Measurements from ENCODE around the gene FGF12. TPM values are rescaled to one million over a fixed set of nuclear protein-coding genes. Genes with fewer than 3 reads are reported as not detected.

Gene FGF12
- total and polyA plus RNA-seq, 2 of the 13 experiments (the other 11 are each of a cell fraction or from before 2014, with no cell fraction given): 0.07 TPM; not detected in 1

- Histone ChIP-seq H3K27ac (ENCODE audit: extremely low read length, insufficient read depth, low read length) (no peak overlapping the region), H3K79me2 (ENCODE audit: insufficient read depth, low read length) (no peaks in the 10 kb centered on the region), H3K4me1 (ENCODE audit: insufficient read depth, low read length) (no peaks in the 10 kb centered on the region), H3K9me3 (ENCODE audit: low read length) (no peaks in the 10 kb centered on the region), H3K4me2 (ENCODE audit: low read depth, low read length) (no peak overlapping the region), H4K20me1 (ENCODE audit: insufficient read depth, low read length) (no peaks in the 10 kb centered on the region), H3K9ac (ENCODE audit: insufficient read depth, low read depth, low read length) (no peak overlapping the region), H3K36me3 (replicated peaks in 1 of 2; ENCODE audit: control insufficient read depth in 1 of 2, insufficient read depth in 2 of 2, low read length in 2 of 2) (no peaks in the 10 kb centered on the region), H3K27me3 (ENCODE audit: control insufficient read depth in 1 of 2, insufficient read depth in 2 of 2, low read length in 2 of 2) (no peaks in the 10 kb centered on the region), H2AFZ (ENCODE audit: low read length) (no peak overlapping the region), H3K4me3 (replicated peaks in 1 of 3; ENCODE audit: insufficient read depth in 1 of 3, low read depth in 2 of 3, low read length in 3 of 3) (no peak overlapping the region)
- FAIRE-seq: no peak
- no TSS peak for BruUV-seq (replicated peaks)
- POLR2A ChIA-PET: no interaction called here
- TF ChIP-seq MAZ (IDR thresholded peaks at IDR 0.05; ENCODE audit: borderline replicate concordance, low read depth, low read length) (no peak), MAZ (CRISPR knock-in tag; IDR thresholded peaks at IDR 0.05; ENCODE audit: low read depth) (no peak), ZSCAN5A (CRISPR knock-in tag; IDR thresholded peaks at IDR 0.05; ENCODE audit: borderline replicate concordance) (no peak), HMGA1 (CRISPR knock-in tag; conservative IDR thresholded peaks at IDR 0.05) (no peak), SNAPC2 (CRISPR knock-in tag; IDR thresholded peaks at IDR 0.05) (no peak), JUNB (CRISPR knock-in tag; IDR thresholded peaks at IDR 0.05; ENCODE audit: borderline replicate concordance) (no peak), SRSF9 (IDR thresholded peaks at IDR 0.05; ENCODE audit: borderline replicate concordance, insufficient read depth, low read depth, low read length, poor library complexity, severe bottlenecking) (no peak), ZSCAN12 (CRISPR knock-in tag; IDR thresholded peaks at IDR 0.05) (no peak), MXD4 (CRISPR knock-in tag; IDR thresholded peaks at IDR 0.05) (no peak), ZC3H4 (CRISPR knock-in tag; IDR thresholded peaks at IDR 0.05; ENCODE audit: borderline replicate concordance) (no peak), MYC (CRISPR knock-in tag; IDR thresholded peaks at IDR 0.05; ENCODE audit: borderline replicate concordance) (no peak), UBTF (CRISPR knock-in tag; IDR thresholded peaks at IDR 0.05) (no peak), SIX1 (CRISPR knock-in tag; IDR thresholded peaks at IDR 0.05; ENCODE audit: borderline replicate concordance) (no peak), JARID2 (CRISPR knock-in tag; IDR thresholded peaks at IDR 0.05; ENCODE audit: insufficient replicate concordance) (no peak), ZNF850 (CRISPR knock-in tag; conservative IDR thresholded peaks at IDR 0.05) (no peak), NFIB (CRISPR knock-in tag; IDR thresholded peaks at IDR 0.05; ENCODE audit: borderline replicate concordance) (no peak), ZNF710 (CRISPR knock-in tag; IDR thresholded peaks at IDR 0.05; ENCODE audit: borderline replicate concordance) (no peak)
- no peak for ATAC-seq
- WGBS (ENCODE audit: low lambda C conversion rate): under 1% methylated on average over 3 of the region's 3 CpGs
- DNase-seq (ENCODE audit: low spot score): no peak
- CTCF ChIA-PET (ENCODE audit: low intra/inter-chr PET ratio, low total read pairs): no interaction called here
- in situ Hi-C loops (cut with HindIII; ENCODE audit: extremely low pct_ligation_motif_present, low pct_unique_long_range_greater_than_20kb) (no loop called here), intact Hi-C loops (cut with micrococcal nuclease; ENCODE audit: unreplicated experiment) (no loop called here)
These were observed 97.9 kb downstream of the FGF12 start for GRCh38 chr3:192629429-192629828.

Measured in HepG2 (cell line).